SIG-M5 treated with dmso at 0.1 percent for 504 hours (cell line): ENCODE results near the gene AGMO.

Experiments
- DNase-seq: peaks from one replicate; lab custom pipeline; 2025; ENCODE audit not compliant: unreplicated experiment; lab: John Stamatoyannopoulos, UW

AGMO gene

DNA sequence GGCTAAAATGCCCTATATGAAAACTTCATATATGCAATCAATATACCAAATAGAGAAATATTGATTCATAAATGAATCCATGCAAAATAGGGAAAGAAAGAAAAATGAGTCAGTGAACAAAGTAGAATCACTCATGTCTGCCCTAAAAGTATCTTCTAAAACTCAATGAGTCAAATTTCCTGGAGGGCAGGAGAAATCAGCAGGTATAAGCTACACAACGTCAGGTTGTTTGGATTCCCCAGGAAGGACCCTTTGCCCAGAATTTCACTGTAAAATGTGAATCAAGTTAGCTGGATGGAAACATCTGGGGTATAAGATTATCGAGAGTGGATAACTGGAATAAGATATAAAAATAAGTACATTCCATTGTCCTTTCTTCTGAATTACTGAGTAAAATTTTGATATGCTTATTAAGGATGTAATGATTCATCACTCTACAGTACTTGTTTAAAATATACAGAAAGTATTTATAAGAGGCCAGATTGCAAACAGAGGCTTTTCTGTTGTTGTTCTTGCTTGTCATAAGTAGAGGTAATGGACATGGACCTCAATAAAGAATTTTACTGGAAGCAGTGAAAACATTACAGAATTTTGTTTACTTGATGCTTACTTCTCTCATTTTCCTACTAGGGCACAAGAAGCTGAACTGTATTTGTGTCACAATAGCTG lies 99.0 kb downstream of the AGMO start:
- DNase-seq, result no peak

DNA sequence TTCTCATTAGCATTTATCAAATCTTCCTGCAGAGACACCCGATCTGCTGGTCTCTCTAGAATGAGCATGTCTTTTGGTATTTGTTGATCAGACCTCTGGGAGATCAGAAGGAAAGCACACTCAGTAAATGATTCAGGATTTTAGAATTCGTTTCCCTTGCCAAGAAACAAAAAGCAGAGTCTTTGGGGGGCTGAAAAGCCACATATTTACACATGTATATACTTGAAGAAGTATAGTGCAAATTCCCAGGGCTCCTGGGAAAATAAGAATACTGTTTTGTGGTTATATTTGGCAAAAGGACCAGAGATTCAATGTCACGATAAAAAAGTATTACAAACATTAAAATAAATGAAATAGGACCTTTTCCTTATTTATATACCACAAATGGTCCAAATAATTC lies 100.2 kb downstream of the AGMO start:
- no peak for DNase-seq

DNA sequence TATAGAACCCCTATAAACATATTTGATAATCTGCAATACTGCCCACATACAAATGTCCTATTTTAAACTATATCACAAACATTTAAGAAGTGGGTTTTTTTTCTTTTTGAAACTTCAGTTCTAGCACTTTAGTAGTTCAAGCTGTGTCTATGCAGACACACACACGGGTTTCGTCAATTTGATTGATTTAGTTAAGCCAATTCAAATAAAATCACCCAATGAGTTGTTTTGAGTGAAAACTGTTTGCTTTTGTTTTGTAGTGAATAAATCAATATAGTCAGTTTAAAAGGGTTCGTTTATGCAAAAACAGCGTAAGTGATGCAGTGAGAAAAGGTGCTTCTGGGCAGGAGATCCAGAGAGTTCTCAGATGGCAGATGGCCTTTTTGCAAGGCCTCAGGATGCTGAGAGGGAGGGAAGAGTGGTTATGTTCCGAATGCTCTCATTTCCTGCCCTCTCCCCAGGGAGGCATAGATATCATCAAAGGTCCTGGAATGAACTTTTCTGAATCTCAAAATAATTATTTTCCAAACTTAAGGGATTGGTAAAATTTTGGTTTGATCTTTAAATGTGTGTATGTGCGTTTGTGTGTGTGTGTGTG lies 102.7 kb downstream of the AGMO start:
- no peak for DNase-seq

DNA sequence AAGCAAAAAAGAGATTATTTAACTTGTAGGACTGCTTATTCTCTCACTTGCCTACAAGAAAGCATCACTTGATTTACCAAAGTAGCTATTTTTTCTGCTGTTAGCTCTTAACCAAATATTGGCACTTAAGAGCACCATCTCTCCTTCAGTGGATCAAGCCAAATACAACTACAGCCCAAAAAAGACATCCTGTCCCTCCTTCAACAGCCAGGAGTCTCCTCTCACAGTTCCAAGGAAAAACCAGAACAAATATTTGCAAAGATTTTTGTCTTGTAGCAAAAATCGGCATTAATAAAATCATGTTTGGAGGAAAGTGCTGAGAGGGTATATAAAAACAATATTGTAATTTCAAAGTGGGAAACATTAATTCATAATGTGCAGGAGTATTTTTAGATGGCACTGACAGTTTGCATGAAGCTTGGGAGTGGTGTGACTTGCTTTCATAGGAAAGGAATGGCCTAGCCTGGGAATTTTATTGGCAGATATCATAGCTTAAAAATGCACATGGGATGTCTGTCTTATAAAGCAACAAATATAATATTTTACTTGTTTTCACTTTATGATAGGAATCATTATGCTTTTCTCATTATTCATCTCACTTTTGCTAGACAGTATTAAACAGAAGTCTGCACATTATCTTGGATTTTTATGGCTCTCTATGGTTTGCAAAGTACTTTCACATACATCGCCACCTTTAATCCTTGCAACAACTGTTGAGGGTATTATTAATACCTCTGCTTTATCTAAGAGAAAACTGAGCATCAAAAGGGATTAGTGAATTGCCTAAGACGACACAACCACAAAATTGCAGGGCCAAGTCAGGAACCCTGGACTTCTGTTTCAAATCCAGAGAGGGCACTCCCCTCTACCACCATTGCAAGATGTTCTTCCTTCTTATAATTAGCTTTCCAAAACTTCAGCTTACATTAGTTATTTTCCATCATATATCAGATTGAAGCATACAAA lies 103.5 kb downstream of the AGMO start:
- DNase-seq, result no peak

DNA sequence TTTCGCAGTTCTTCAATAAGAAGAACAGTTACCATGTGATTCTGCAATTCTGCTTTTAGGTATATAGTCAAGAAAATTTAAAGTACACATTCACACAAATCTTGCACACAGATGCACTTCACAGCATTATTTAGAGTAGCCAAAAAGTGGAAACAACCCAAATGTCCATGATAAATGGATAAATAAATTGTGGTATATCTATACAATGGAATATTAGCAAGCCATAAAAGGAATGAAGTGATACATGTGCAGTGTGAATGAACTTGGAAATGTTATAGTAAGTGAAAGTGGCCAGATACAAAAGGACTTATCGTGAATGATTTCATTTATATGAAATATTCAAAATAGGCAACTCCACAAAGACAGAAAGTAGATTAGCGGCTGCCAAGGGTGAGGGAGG lies 109.1 kb downstream of the AGMO start:
- DNase-seq, result no peak

DNA sequence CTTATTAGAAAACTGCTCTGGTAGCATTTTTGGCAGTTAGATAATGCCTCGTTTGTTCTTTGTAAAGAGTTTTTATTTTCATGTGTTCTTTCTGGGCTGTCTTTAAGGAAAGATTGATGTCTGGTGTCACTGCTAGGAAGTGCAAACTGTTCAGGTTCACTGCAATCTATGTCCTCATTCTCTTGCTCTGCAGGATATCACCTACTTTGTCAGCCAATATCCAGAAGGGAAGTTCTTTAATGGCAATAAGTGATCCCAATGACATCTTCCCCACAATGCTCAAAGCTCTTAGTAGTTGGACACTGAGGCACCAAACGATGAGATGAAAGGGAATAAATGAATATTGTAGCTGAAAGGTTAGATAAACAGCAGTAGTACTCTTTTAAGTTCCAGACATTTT lies 115.1 kb downstream of the AGMO start:
- no peak for DNase-seq

DNA sequence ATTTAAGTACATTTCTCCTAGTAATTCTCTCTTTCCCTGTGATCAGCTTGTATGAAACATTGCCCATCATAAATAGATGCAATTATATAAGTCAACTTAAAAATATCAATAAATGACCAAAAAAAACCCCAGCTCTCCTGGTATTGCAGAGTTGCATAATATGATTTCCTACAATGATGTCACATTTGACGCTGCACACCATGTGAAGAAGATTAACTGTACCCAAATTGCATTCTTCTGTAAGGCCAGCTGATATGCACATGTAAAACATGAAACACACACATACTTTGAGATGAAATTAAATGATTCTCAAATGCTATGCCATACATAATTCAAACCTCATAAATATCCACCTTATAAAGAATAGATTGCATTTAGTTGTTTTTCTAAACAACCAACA lies 115.5 kb downstream of the AGMO start:
- DNase-seq, result no peak

DNA sequence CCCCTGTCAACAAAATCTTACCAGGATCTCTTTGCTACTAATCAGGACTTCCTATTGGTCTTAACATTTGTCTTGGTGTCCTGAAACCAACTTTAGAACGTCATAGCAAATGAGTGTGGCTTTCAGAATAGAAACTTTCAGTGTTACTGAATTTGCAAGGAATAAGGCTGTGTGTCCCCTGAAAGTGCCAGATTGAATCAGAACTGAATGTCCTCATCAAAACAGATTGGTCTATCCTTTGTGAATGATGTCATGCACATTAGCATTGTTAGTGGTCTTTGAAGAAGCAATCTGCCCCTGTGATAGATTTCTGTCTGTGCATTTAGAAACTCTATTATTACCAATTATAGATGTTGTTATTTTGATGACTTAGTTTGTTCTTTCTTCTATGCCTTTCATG lies 119.9 kb downstream of the AGMO start:
- no peak for DNase-seq

DNA sequence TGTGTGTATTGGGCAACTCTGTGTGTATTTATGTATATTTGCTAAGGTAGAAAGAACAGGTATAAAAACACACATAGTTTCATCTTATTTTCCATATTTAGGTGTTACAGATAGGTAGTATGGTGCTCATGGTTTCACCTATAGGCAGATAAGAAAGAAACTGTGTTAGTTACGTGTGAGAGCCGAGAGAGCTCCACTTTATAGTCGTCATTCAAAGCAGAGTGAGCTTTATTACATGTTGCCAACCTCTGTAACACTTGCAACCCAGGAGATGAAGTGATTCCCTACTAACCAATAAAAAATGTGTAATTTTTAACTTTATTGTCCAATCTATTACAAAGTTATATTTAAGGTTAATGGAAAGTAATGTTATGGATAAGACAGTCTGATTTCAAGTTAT lies 121.3 kb downstream of the AGMO start:
- no peak for DNase-seq

DNA sequence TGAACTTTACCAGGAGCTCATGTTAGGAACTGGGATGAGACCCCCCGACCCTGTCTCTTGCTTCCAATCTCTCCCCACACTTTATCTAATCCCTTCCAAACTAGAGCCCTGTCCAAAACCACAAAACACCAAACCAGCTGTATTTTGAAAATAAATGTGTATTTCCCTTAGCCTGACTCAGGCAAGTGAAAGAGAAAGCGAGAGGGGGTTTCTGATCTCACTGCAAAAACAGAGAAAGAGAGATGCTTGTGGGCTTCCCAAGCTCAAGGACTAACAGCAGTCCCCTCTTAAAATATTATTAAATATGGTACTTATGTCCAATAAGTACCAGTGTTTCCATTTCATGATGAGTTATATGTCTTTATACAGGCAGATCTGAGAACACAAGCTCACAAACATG lies 122.0 kb downstream of the AGMO start:
- no peak for DNase-seq

DNA sequence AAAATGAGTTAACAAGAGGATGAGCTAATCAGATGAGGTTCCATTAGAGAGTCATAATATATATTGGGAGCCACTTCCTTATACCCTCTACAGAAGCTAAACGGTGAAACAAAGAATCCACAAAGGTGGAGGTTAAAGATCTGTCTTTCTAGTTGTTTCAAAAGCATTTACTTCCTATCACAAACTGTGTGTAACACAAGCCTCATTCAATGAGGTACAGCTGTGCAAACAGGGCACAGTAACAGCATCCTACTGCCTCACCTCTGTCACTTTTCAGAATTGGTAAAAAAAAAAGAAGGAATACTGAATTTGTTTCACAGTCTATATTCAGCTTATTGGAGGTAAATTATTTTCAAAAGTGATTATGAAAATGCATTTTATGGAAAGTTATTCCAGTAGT lies 128.7 kb downstream of the AGMO start:
- no peak for DNase-seq

DNA sequence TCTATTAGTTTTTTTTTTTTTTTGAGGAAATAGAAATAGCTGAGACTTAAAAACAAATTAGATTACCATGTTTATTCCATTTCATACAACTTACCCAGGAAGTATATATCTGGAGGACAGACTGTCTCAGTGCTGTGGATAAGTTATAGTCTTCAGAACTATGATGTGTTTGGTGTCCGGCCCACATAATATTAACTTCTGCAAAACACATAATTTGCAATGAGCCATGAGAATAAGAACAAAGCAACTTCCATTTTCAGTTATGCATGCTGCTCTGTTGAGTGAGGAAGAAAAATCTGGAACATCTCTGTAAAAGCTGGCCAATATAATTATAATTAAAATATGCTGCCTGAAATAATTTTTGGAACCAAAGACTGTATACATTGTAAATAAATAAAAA lies 130.9 kb downstream of the AGMO start:
- no peak for DNase-seq

DNA sequence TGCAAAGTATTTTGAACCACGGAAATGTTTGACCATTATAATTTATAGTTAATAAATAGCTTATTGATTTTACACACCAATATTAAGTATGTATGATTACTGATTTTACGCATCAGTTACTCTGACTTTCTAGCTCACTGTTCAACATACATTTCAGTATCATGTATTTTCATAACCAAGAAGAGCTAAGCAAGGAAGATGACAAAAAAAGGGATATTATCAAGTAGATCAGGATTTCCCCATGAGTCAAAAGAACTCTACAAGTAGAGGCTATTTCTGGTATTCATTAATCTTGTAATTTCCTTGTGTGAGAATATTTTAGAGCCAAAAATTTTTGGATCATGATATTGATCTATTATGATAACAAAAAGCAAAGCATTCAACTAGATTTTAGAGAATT lies 131.6 kb downstream of the AGMO start:
- no peak for DNase-seq

DNA sequence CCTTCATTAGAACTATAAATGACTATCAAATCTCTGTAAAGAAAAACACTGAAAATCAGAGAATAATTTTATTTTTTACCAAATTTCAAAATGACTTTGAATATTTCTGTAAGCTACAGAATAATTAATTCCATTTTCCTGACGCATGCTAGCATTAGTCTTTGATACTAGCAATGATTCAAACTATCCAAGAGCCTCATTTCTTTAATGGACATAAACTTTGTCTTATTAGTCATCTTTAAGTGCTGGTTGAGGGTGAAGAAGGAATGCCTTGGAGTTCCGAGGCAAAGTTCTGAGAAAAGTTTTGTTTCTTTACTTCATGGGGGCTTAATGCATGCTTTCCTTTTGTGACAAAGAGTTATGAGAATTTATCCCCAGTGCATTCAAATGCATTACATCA lies 137.3 kb downstream of the AGMO start:
- DNase-seq, result no peak

DNA sequence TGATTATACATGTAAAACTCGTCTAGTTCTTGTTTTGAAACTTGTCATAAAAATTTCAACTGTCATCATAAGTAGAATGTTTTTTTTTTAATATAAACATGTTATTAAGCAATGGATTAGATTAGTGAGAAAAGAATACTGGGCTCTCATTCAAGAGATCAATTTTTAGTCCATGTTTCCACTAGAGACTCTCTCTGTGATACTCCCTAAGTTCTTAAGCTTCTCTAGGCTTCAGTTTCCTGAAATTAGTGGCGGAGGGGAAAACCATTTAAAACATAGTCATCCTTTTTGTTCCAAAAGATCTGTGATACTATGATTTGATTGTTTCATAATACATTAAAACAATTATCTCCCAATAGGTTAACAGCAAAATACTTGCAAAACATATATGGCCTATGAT lies 142.2 kb downstream of the AGMO start:
- DNase-seq, result no peak

DNA sequence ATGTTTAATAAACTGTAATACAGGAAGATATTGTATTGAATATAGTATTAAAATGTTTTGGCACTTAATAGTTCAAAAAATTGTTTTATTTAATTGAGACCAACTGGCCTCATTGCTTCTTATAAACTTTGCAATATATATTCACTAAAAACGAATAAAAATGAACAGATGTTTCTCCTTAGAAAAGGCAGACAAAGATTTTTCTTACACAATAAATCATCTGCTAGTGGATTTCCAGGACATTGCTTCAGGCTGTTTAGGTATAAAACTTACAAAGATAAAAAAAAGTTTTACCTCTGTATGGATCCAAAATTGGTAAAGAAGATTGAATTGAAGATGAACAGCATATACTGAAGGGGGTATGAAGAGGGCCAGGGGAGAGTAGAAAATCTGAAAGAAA lies 143.6 kb downstream of the AGMO start:
- no peak for DNase-seq

DNA sequence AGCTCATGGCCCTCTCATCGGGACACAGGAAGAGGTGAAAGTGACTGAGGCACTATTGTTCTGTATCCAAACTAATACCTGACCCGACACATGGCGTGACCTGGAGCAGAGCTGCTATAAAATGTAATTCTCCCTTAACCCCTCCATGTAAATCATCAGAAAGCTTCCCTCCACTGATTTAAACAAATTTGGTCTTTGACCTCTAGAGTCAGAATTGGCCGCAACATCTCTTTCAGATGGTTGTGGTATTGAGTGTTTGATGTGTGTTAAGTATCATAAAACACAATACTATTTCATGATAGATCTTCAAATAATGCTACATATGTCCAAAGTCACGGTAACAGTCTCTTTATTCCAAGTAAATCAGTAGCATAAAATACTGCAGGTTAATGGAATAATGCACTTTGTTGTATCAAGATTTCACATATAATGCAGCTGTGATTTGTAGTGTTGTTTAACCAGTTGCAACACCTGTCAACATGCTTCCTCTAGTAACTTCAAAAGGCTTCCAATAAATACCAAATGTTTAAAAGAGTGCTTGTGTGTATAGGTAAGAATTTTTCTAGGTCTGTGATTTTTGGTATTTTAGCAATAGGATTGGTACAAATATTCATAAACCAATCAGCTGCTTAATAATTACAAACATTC lies 144.3 kb downstream of the AGMO start:
- no peak for DNase-seq

DNA sequence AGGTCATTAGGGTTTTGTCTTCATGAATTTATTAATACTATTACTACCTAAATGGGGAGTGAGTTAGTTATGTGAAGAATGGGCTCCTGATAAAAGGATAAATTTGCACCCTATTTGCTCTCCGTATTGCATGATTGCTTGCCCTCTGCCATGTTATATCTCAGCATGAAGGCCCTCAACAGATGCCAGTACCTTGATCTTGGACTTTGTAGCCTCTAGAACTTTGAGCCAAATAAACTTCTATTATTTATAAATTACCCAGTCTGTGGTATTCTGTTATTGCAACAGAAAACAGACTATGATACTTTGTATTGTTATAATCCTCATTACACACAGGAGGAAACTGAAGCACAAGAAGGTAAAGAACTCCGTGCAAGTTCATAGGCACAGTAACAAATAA lies 150.8 kb downstream of the AGMO start:
- DNase-seq, result no peak

DNA sequence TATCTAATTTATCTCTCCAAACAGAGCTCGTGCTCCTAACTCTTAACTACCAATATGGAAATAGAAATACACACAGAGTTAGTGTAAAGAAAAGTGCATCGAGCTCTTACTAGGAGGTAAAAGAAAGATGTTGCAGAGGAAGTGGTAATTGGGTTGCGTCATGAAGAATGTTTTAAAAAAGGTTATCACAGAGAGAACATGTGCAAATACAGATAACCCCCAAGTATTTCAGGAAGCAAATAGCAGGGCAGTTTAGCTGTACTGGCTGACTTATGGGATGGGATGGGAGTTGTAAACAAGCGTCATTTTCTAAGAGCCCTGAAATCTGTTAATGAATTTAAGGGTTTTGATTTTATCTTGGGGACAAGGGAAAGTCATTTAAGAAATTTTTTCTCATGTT lies 153.9 kb downstream of the AGMO start:
- DNase-seq, result peak; percentile 67

DNA sequence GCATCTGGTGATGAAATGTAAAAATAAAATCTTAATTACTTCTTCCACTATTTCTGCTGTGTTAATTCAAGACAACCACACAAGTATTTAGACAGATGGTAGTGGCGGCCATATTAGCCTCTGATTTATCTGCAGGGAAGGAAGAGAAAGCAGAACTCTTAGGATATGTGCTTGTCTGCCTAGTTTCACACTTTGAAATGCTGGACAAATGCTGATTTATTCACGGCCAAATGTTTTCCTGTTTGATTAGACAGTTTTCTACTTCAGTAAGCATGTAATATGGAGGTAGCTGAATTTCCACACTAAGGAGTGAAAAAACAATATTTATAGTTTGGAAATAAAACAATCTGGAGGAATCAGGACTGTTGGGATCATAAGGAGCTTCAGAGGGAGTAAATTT lies 158.1 kb downstream of the AGMO start:
- no peak for DNase-seq

DNA sequence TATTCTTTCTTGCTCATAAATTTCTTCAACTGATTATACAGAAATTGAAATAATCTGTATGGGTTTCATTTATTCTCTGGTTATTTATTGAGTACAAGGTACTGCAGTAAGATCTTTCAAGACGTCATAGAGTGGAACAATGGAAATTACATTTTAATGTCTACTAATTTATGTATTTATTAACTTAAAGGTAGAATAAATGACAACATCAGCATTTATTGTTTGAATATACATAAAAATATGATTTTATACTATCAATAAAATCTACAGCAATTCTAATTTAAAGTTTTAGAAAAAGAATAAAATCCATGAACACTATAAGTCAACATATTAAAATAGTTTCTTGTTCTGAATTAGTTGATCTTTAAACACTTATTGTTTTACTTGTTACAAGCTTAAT lies 158.5 kb downstream of the AGMO start:
- no peak for DNase-seq
